T47D (cell line): ENCODE results near the gene SWT1.

ENCODE experiments used
- DNase-seq, 2 experiments: peaks; one replicate each; pipeline versions ENCODE4 v3.0.0 to v3.0.0-alpha.2; 2011 to 2012; ENCODE audit warnings: low read depth in 1 of 2, low spot score in 1 of 2
- JUND ChIP-seq: IDR thresholded peaks from 2 replicates; pipeline ENCODE4 v1.6.1; 2012; ENCODE audit warnings: low read depth
- in situ Hi-C: cut with HindIII; loops from 2 replicates; pipeline ENCODE4 v1.10.0; 2016; ENCODE audit warnings: low sequenced_read_pairs, low pct_unique_long_range_greater_than_20kb

The SWT1 gene

GRCh38 chr1:185289880-185290279, 132.9 kb downstream of the SWT1 start:
- DNase-seq = no peak
- in situ Hi-C loops = no loop called here
- TF ChIP-seq JUND = no peak

DNA sequence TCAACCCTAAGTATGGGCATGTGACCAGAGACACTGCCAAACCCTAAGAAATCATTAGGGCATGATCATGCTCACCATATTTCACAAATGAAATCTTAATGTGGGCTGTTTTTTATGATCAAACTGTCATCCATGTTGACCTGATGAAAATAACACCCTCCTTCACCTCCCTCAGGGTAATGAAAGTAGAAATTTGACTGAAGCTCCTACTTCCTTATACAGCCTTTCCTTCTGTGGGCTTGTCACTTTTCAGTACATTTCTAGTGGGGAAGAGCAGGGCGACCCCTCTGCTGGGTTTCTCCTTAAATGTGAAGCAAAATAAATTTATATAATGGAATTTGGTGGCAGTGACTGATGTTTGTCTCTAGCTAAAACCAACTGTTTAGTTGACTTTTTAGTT, 134.2 kb downstream of the SWT1 start:
- in situ Hi-C loops = no loop called here
- TF ChIP-seq JUND = no peak
- DNase-seq = no peak

DNA sequence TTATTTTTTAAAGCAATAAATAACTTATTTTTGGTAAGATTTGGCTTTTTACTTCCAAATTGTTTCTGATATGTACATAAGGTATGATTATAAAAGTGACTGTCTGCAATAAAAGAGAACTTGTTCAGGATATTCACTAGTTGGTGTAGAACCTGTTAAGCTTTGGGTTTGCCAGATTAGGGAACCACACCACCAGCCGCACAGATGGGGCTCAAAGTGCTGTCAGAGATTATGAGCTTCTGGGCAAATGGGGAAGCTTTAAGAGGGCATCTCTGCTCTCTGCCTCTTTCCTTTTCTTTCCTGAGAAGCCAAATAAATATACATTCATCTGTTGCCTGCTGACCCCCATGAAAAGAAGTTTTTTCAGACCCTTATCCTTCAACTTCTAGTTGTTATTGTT, 134.7 kb downstream of the SWT1 start:
- in situ Hi-C loops = no loop called here
- no peak for DNase-seq
- no peak for TF ChIP-seq JUND

- DNase-seq = no peak
- in situ Hi-C loops = no loop called here
- no peak for TF ChIP-seq JUND
Observed at GRCh38 chr1:185292237-185292636, 135.3 kb downstream of the SWT1 start.

DNA sequence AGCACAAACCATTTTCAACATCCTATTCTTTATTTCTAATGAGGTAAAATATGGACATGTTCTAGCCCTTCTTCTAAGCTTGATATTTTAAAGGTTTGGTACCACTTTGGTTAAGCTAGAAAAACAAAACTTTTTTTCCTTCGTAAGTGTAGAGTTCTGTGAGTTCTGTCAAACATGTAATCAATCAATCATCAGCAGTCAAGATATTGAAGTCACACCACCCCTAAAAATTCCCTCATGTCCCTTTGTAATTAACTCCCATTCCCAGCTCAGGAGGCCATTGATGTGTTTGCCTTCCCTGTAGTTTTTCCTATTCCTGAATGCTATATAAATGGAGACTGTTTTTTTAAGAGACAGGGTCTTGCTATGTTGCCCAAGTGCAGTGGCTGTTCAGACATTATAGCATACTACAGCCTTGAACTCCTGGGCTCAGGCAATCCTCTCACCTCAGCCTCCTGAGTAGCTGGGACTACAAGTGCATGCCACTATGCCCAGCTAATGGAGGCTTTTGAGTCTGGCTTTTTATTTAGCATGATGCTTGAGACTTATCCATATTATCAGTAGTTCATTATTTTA, 137.1 kb downstream of the SWT1 start:
- no peak for TF ChIP-seq JUND
- no peak for DNase-seq
- in situ Hi-C loops = no loop called here

DNA sequence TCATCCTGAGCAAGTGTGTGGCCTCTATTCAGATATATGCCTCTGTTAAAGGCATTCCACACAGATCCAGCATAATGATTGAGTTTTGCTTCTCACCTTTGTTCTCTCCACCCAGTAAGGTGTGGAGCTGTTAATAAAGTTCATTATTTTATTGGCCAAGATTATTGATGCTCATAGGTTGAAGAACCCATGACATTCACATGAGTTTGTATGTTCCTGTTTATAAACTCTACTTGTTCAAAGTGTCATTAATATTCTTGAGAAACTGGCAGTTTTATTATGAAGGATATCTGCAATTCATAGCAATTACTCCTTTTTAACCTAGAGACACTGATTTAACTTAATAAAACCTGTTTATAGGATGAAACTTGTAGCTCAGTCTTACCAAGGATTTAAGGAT, 138.1 kb downstream of the SWT1 start:
- in situ Hi-C loops = no loop called here
- DNase-seq = no peak
- no peak for TF ChIP-seq JUND

DNA sequence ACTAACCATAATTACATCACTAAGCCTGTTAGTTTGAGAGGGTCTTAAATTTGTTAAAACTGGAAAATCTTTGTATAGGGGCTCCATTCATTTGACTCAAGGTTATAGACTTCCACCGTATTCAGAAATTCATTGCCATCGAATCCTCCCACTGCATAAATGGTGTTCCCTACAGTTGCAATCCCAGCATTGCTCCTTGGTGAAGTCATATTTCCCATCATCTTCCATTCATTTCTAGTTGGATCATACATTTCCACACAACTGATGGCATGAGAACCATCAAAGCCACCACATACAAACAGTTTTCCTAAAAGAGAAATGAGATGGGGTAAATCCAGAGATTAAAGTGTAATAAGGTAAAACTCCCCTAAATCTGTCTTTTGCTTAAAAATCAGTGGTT, 141.0 kb downstream of the SWT1 start:
- in situ Hi-C loops = no loop called here
- TF ChIP-seq JUND = no peak
- no peak for DNase-seq

DNA sequence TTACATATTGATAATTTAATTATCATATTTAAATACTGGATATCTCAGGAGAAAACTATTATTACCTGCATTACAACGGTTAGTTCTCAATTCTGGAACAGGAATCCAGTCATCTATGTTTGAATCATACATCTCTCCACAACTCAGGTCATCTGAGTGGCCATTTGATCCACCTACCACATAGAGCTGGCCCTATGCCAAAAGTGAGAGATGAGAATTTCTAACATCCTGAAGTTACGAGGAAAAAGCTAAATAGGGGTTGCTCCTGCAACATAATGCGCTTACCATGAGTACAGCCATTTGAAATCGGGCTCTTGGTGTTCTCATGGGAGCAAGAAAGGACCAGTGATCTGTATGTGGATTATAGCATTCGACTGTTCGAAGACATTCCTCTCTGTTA, 143.2 kb downstream of the SWT1 start:
- no peak for DNase-seq
- TF ChIP-seq JUND = no peak
- in situ Hi-C loops = no loop called here

GRCh38 chr1:185305419-185305818, 148.5 kb downstream of the SWT1 start:
- in situ Hi-C loops = no loop called here

GRCh38 chr1:185308126-185308525, 151.2 kb downstream of the SWT1 start:
- DNase-seq = no peak
- TF ChIP-seq JUND = no peak
- in situ Hi-C loops = no loop called here

More at GRCh38 chr1:185305419-185305818, 148.5 kb downstream of the SWT1 start:
- no peak for DNase-seq
- no peak for TF ChIP-seq JUND

GRCh38 chr1:185309566-185309965, 152.6 kb downstream of the SWT1 start:
- no peak for TF ChIP-seq JUND
- in situ Hi-C loops = no loop called here
- no peak for DNase-seq

DNA sequence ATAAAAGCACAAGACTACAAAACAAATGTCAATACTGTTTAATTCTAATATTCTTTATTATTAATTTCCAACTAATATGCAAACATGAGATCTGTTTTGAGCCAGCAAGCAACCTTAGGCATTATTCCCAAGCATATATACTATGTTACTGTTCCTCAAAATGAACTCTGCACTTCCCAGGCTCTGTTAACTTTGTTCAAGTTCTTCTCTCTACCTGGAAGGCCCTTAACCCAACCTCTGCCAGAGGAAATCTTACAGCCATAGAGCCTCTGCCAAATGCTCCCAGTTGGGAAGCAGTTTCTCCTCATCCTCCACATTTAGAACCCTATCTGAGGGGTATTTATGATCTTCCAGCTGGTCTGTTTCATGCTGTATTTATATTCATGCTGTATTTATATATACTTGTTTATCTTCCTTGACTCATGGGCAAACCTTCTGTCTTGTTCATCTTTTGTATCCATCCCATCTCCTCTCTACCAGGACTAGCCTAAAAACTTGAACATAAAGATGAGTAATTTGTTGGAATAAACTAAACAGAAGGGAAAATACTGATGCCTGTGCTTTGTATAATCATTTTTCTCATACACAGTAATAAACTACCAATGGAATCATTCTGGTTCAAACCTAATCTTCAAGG, 154.7 kb downstream of the SWT1 start:
- in situ Hi-C loops = no loop called here
- DNase-seq = no peak
- no peak for TF ChIP-seq JUND

DNA sequence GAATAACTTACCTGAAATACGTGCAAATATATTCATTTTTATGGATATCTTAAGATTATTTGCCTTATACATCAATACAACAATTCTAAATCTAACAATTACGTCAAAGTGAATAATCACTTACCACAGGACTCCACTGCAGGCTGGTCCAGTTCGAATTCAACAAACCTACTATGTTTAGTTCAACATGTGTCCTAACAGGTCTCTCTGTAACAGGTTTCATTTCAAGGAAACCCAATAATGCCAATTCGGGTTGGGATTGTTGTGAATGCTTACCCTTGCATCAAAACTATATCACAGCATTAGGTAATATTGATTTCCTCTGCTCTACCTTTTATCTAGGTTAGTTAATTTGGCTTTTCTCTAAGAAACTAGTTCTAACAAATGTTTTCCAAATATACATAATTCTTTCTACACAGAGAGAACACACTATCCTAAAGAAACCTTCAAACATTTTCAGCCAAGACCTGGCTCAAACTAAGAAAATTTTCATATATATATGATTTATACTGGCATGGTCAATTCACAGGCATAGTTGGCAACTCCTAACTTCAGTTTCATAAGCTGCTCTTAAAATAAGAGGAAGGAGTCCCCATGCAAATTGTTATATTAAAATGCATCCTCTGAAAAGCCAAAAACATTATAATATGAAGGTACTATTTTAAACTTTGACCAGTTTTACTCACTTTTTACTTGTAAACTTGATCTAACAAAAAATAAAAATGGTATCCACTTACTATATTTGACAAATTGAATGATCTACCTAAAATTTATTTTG, 155.6 kb downstream of the SWT1 start:
- in situ Hi-C loops = no loop called here
- TF ChIP-seq JUND = no peak

More for the DNA sequence above, 155.6 kb downstream of the SWT1 start:
- no peak for DNase-seq
